ENCODE results near the gene AHCYL2. TPM values are rescaled to one million over a fixed set of nuclear protein-coding genes. Genes with fewer than 3 reads are reported as not detected.
A peak's percentile ranks its signal among the peaks of the same experiment; 100 is the strongest.
"Not testable (repeated sequence)": the region's sequence is repeated elsewhere in the genome, so short reads cannot be mapped to it uniquely, and the experiment has no call there.

AHCYL2 gene
- total RNA-seq, 1 donor from 2014 or later, result 12.0 TPM

DNA sequence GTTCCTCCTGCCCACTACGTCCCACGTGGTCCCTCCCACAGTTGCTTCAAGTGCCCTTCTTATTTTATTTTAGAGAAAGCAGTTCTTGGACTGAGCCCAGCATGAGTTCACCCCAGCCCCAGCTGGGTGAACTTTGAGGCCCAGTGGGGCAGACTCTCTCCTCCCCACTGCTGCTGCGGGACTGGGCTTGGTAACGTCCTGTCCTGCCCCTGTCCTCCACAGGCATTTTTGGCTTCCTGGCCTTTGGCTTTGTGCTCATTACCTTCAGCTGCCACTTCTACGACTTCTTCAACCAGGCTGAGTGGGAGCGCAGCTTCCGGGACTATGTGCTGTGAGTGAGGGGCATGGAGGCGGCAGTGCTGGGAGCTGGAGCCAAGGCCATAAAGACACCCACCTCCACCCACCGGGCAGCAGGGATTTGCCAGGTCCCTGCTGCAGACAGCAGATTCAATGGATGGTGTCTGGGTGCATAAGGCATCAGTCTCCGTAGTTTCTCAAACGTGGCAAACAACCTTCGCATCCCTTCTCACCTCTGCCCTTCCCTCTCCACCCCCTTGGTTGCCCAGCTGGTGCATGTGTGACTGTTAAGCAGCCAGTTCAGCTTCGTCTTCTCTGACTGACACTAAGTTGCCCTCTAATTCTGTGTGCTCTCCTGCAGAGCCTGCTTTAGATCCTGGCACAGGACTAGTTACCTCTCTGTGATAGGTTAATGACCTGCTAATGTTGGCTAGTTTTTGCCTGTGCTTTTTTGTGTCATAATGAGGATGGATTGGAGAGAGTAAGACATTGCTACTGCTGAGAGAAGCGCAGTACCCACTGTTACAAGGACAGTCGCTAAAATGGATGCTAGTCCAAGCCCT lies 15.5 kb upstream of the AHCYL2 start:
- Histone ChIP-seq H3K27me3 (ENCODE audit: control insufficient read depth in 3 of 3, insufficient read depth in 3 of 3, low read length in 3 of 3) (no peaks in the 10 kb centered on the region), H3K36me3 (ENCODE audit: control insufficient read depth in 3 of 3, insufficient read depth in 3 of 3, low read length in 3 of 3) (peaks cover 8 to 36% (median 25%) of the 10 kb centered on the region in 3 donors), H3K9me3 (ENCODE audit: control insufficient read depth in 3 of 3, low read length in 3 of 3) (no peaks in the 10 kb centered on the region), H3K4me1 (ENCODE audit: control insufficient read depth in 3 of 3, insufficient read depth in 3 of 3, low read length in 3 of 3) (peaks cover 0 to 5% (median 0%) of the 10 kb centered on the region in 3 donors), H3K4me3 (ENCODE audit: low read length in 3 of 3) (no peak overlapping the region), H3K27ac (ENCODE audit: low read depth, low read length) (no peak overlapping the region), H3K9ac (ENCODE audit: low read depth in 1 of 3, low read length in 3 of 3) (no peak overlapping the region)

- Histone ChIP-seq H3K27me3 (ENCODE audit: control insufficient read depth in 3 of 3, insufficient read depth in 3 of 3, low read length in 3 of 3) (no peaks in the 10 kb centered on the region), H3K36me3 (ENCODE audit: control insufficient read depth in 3 of 3, insufficient read depth in 3 of 3, low read length in 3 of 3) (peaks cover 8 to 30% (median 25%) of the 10 kb centered on the region in 3 donors), H3K9ac (ENCODE audit: low read depth in 1 of 3, low read length in 3 of 3) (no peak overlapping the region), H3K27ac (ENCODE audit: low read depth, low read length) (no peak overlapping the region), H3K4me3 (ENCODE audit: low read length in 3 of 3) (no peak overlapping the region), H3K9me3 (ENCODE audit: control insufficient read depth in 3 of 3, low read length in 3 of 3) (no peaks in the 10 kb centered on the region), H3K4me1 (ENCODE audit: control insufficient read depth in 3 of 3, insufficient read depth in 3 of 3, low read length in 3 of 3) (peaks cover 0 to 5% (median 0%) of the 10 kb centered on the region in 3 donors)
Measured at GRCh38 chr7:129210256-129210988, 14.4 kb upstream of the AHCYL2 start.

DNA sequence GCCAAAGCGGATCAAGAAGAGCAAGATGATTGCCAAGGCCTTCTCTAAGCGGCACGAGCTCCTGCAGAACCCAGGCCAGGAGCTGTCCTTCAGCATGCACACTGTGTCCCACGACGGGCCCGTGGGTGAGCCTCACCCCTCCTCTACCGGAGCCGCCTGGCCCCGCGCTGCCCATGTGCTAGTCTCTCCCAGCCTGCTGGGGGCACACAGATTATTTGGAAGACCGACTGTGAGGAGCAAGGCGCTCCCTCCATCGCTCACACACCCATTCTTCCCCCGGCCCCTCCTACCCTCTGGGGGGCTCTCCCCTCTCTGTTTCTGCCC lies 13.9 kb upstream of the AHCYL2 start:
- H3K27me3 ChIP-seq (ENCODE audit: control insufficient read depth in 3 of 3, insufficient read depth in 3 of 3, low read length in 3 of 3), result no peaks in the 10 kb centered on the region
- no peak overlapping the region for H3K4me3 ChIP-seq (ENCODE audit: low read length in 3 of 3)
- H3K9me3 ChIP-seq (ENCODE audit: control insufficient read depth in 3 of 3, low read length in 3 of 3), result no peaks in the 10 kb centered on the region
- H3K36me3 ChIP-seq (ENCODE audit: control insufficient read depth in 3 of 3, insufficient read depth in 3 of 3, low read length in 3 of 3), result peaks cover 8 to 26% (median 20%) of the 10 kb centered on the region in 3 donors
- peaks cover 0 to 5% (median 0%) of the 10 kb centered on the region in 3 donors for H3K4me1 ChIP-seq (ENCODE audit: control insufficient read depth in 3 of 3, insufficient read depth in 3 of 3, low read length in 3 of 3)
- peak overlapping the region in 1 of 3 donors; percentile 8 for H3K9ac ChIP-seq (ENCODE audit: low read depth in 1 of 3, low read length in 3 of 3)
- no peak overlapping the region for H3K27ac ChIP-seq (ENCODE audit: low read depth, low read length)

GRCh38 chr7:129212126-129212525 lies 12.7 kb upstream of the AHCYL2 start:
- Histone ChIP-seq H3K27ac (ENCODE audit: low read depth, low read length) (no peak overlapping the region), H3K9me3 (ENCODE audit: control insufficient read depth in 3 of 3, low read length in 3 of 3) (no peaks in the 10 kb centered on the region), H3K4me3 (ENCODE audit: low read length in 3 of 3) (no peak overlapping the region), H3K36me3 (ENCODE audit: control insufficient read depth in 3 of 3, insufficient read depth in 3 of 3, low read length in 3 of 3) (peaks cover 8 to 19% (median 12%) of the 10 kb centered on the region in 3 donors), H3K4me1 (ENCODE audit: control insufficient read depth in 3 of 3, insufficient read depth in 3 of 3, low read length in 3 of 3) (peaks cover 0 to 5% (median 0%) of the 10 kb centered on the region in 3 donors), H3K9ac (ENCODE audit: low read depth in 1 of 3, low read length in 3 of 3) (no peak overlapping the region), H3K27me3 (ENCODE audit: control insufficient read depth in 3 of 3, insufficient read depth in 3 of 3, low read length in 3 of 3) (no peaks in the 10 kb centered on the region)

GRCh38 chr7:129212596-129212995 lies 12.2 kb upstream of the AHCYL2 start:
- H3K4me3 ChIP-seq (ENCODE audit: low read length in 3 of 3), result no peak overlapping the region
- H3K9ac ChIP-seq (ENCODE audit: low read depth in 1 of 3, low read length in 3 of 3), result no peak overlapping the region
- H3K4me1 ChIP-seq (ENCODE audit: control insufficient read depth in 3 of 3, insufficient read depth in 3 of 3, low read length in 3 of 3), result peaks cover 0 to 5% (median 0%) of the 10 kb centered on the region in 3 donors
- no peaks in the 10 kb centered on the region for H3K9me3 ChIP-seq (ENCODE audit: control insufficient read depth in 3 of 3, low read length in 3 of 3)
- no peaks in the 10 kb centered on the region for H3K27me3 ChIP-seq (ENCODE audit: control insufficient read depth in 3 of 3, insufficient read depth in 3 of 3, low read length in 3 of 3)
- H3K36me3 ChIP-seq (ENCODE audit: control insufficient read depth in 3 of 3, insufficient read depth in 3 of 3, low read length in 3 of 3), result peaks cover 8 to 15% (median 10%) of the 10 kb centered on the region in 3 donors
- no peak overlapping the region for H3K27ac ChIP-seq (ENCODE audit: low read depth, low read length)

DNA sequence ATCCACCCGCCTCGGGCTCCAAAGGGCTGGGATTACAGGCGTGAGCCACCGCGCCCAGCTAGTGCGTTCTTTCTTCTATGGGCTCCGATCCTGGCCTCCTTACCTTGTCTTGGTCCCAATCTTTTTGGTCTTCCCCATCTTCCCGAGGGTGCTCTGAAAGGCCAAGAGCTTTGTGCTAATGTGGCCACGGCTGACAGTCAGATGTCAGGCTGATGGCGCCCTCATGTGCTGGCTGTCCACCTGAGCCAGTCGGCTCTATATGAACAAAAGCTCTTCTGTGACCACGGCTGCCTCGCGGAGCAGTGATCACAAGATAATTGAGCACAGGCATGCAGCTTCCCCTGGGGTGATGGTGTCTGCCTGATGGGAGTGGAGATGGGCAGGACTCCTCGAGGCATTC lies 11.0 kb upstream of the AHCYL2 start:
- Histone ChIP-seq H3K9me3 (ENCODE audit: control insufficient read depth in 3 of 3, low read length in 3 of 3) (no peaks in the 10 kb centered on the region), H3K4me1 (ENCODE audit: control insufficient read depth in 3 of 3, insufficient read depth in 3 of 3, low read length in 3 of 3) (peaks cover 2 to 8% (median 4%) of the 10 kb centered on the region in 3 donors), H3K4me3 (ENCODE audit: low read length in 3 of 3) (no peak overlapping the region), H3K36me3 (ENCODE audit: control insufficient read depth in 3 of 3, insufficient read depth in 3 of 3, low read length in 3 of 3) (peaks cover 5 to 15% (median 10%) of the 10 kb centered on the region in 3 donors), H3K9ac (ENCODE audit: low read depth in 1 of 3, low read length in 3 of 3) (no peak overlapping the region), H3K27ac (ENCODE audit: low read depth, low read length) (no peak overlapping the region), H3K27me3 (ENCODE audit: control insufficient read depth in 3 of 3, insufficient read depth in 3 of 3, low read length in 3 of 3) (no peaks in the 10 kb centered on the region)

GRCh38 chr7:129215691-129216090 lies 9.1 kb upstream of the AHCYL2 start:
- H3K9me3 ChIP-seq (ENCODE audit: control insufficient read depth in 3 of 3, low read length in 3 of 3); H3K9ac ChIP-seq (ENCODE audit: low read depth in 1 of 3, low read length in 3 of 3); H3K36me3 ChIP-seq (ENCODE audit: control insufficient read depth in 3 of 3, insufficient read depth in 3 of 3, low read length in 3 of 3); H3K4me1 ChIP-seq (ENCODE audit: control insufficient read depth in 3 of 3, insufficient read depth in 3 of 3, low read length in 3 of 3); H3K27me3 ChIP-seq (ENCODE audit: control insufficient read depth in 3 of 3, insufficient read depth in 3 of 3, low read length in 3 of 3); H3K27ac ChIP-seq (ENCODE audit: low read depth, low read length); H3K4me3 ChIP-seq (ENCODE audit: low read length in 3 of 3): not testable (repeated sequence)

- H3K4me3 ChIP-seq (ENCODE audit: low read length in 3 of 3); H3K27me3 ChIP-seq (ENCODE audit: control insufficient read depth in 3 of 3, insufficient read depth in 3 of 3, low read length in 3 of 3); H3K27ac ChIP-seq (ENCODE audit: low read depth, low read length); H3K9ac ChIP-seq (ENCODE audit: low read depth in 1 of 3, low read length in 3 of 3); H3K36me3 ChIP-seq (ENCODE audit: control insufficient read depth in 3 of 3, insufficient read depth in 3 of 3, low read length in 3 of 3); H3K9me3 ChIP-seq (ENCODE audit: control insufficient read depth in 3 of 3, low read length in 3 of 3); H3K4me1 ChIP-seq (ENCODE audit: control insufficient read depth in 3 of 3, insufficient read depth in 3 of 3, low read length in 3 of 3): not testable (repeated sequence)
Measured at GRCh38 chr7:129216101-129216715, 8.6 kb upstream of the AHCYL2 start.

DNA sequence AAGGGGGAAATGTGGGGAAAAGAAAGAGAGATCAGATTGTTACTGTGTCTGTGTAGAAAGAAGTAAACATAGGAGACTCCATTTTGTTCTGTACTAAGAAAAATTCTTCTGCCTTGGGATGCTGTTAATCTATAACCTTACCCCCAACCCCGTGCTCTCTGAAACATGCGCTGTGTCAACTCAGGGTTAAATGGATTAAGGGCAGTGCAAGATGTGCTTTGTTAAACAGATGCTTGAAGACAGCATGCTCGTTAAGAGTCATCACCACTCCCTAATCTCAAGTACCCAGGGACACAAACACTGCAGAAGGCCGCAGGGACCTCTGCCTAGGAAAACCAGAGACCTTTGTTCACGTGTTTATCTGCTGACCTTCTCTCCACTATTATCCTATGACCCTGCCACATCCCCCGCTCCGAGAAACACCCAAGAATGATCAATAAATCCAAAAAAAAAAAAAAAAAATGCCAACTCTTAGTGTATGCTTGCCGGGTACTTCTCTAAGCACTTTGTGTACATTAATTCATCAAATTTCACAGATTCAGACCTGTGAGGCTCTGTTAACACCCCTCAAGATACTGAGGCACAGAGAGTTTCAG lies 7.9 kb upstream of the AHCYL2 start:
- not testable (repeated sequence) for H3K27ac ChIP-seq (ENCODE audit: low read depth, low read length); H3K9ac ChIP-seq (ENCODE audit: low read depth in 1 of 3, low read length in 3 of 3); H3K27me3 ChIP-seq (ENCODE audit: control insufficient read depth in 3 of 3, insufficient read depth in 3 of 3, low read length in 3 of 3); H3K36me3 ChIP-seq (ENCODE audit: control insufficient read depth in 3 of 3, insufficient read depth in 3 of 3, low read length in 3 of 3); H3K4me3 ChIP-seq (ENCODE audit: low read length in 3 of 3); H3K4me1 ChIP-seq (ENCODE audit: control insufficient read depth in 3 of 3, insufficient read depth in 3 of 3, low read length in 3 of 3); H3K9me3 ChIP-seq (ENCODE audit: control insufficient read depth in 3 of 3, low read length in 3 of 3)
